H9 (cell line): ENCODE results near the gene CCNQ. TPM values are rescaled to one million over a fixed set of nuclear protein-coding genes. Genes with fewer than 3 reads are reported as not detected.

Experiments used
- DNase-seq: peaks from one replicate; pipeline ENCODE4 v3.0.0-alpha.2; 2017
- H2AFZ ChIP-seq: one replicate; pipeline ENCODE4 v1.6.1; 2013; ENCODE audit warnings: mild to moderate bottlenecking, low read length, control low read depth, moderate library complexity
- H2AK5ac ChIP-seq: 2 replicates; pipeline ENCODE4 v1.6.1; 2013; ENCODE audit warnings: low read length, control low read depth, mixed read lengths; ENCODE audit not compliant: insufficient read length
- H2BK120ac ChIP-seq: one replicate; pipeline ENCODE4 v1.6.1; 2013; ENCODE audit warnings: low read depth, mild to moderate bottlenecking, low read length, control low read depth, inconsistent platforms; ENCODE audit not compliant: poor library complexity, severe bottlenecking
- H2BK12ac ChIP-seq: 2 replicates; pipeline ENCODE4 v1.6.1; 2013; ENCODE audit warnings: low read length, control low read depth, mixed read lengths, low read depth; ENCODE audit not compliant: insufficient read length
- H2BK15ac ChIP-seq: 2 replicates; pipeline ENCODE4 v1.6.1; 2013; ENCODE audit warnings: low read depth, low read length, control low read depth
- H2BK20ac ChIP-seq: one replicate; pipeline ENCODE4 v1.6.1; 2013; ENCODE audit warnings: low read depth, mild to moderate bottlenecking, low read length, control low read depth, inconsistent platforms; ENCODE audit not compliant: poor library complexity, severe bottlenecking
- H2BK5ac ChIP-seq: 2 replicates; pipeline ENCODE4 v1.6.1; 2013; ENCODE audit warnings: low read length, control low read depth, mixed read lengths; ENCODE audit not compliant: insufficient read length
- H3K14ac ChIP-seq: 2 replicates; pipeline ENCODE4 v1.6.1; 2013; ENCODE audit warnings: low read length, control low read depth; ENCODE audit not compliant: insufficient read depth
- H3K18ac ChIP-seq: 2 replicates; pipeline ENCODE4 v1.6.1; 2013; ENCODE audit warnings: low read depth, mild to moderate bottlenecking, mixed read lengths, low read length, control low read depth; ENCODE audit not compliant: insufficient read length
- H3K23ac ChIP-seq: 2 replicates; pipeline ENCODE4 v1.6.1; 2013; ENCODE audit warnings: low read length, control low read depth, mixed read lengths, low read depth; ENCODE audit not compliant: insufficient read length
- H3K23me2 ChIP-seq: 2 replicates; pipeline ENCODE4 v1.6.1; 2013; ENCODE audit warnings: low read depth, mild to moderate bottlenecking, mixed read lengths, low read length, control low read depth; ENCODE audit not compliant: insufficient read length, poor library complexity, severe bottlenecking
- H3K27ac ChIP-seq: 2 replicates; pipeline ENCODE4 v1.5.1; 2013; ENCODE audit warnings: low read length, control low read depth, mixed read lengths, low read depth; ENCODE audit not compliant: insufficient read length
- H3K27me3 ChIP-seq: 2 replicates; pipeline ENCODE4 v1.6.1; 2013; ENCODE audit warnings: low read length, control low read depth, inconsistent platforms; ENCODE audit not compliant: insufficient read depth
- H3K4ac ChIP-seq: 2 replicates; pipeline ENCODE4 v1.6.1; 2013; ENCODE audit warnings: low read depth, mild to moderate bottlenecking, control low read depth, inconsistent platforms, low read length, moderate library complexity
- H3K4me1 ChIP-seq: 2 replicates; pipeline ENCODE4 v1.6.1; 2013; ENCODE audit warnings: low read length, control low read depth, inconsistent platforms; ENCODE audit not compliant: insufficient read depth
- H3K4me2 ChIP-seq: 2 replicates; pipeline ENCODE4 v1.6.1; 2013; ENCODE audit warnings: low read length, control low read depth, mixed read lengths; ENCODE audit not compliant: insufficient read length, insufficient read depth
- H3K56ac ChIP-seq: 2 replicates; pipeline ENCODE4 v1.6.1; 2013; ENCODE audit warnings: low read depth, mild to moderate bottlenecking, mixed read lengths, low read length, control low read depth; ENCODE audit not compliant: insufficient read length
- H3K79me1 ChIP-seq: 2 replicates; pipeline ENCODE4 v1.6.1; 2013; ENCODE audit warnings: low read depth, mild to moderate bottlenecking, moderate library complexity, low read length, control low read depth, inconsistent platforms; ENCODE audit not compliant: insufficient read depth, poor library complexity, severe bottlenecking
- H3K79me2 ChIP-seq: 2 replicates; pipeline ENCODE4 v1.6.1; 2013; ENCODE audit warnings: low read length, control low read depth, inconsistent platforms; ENCODE audit not compliant: insufficient read depth
- H3K9ac ChIP-seq: 2 replicates; pipeline ENCODE4 v1.6.1; 2013; ENCODE audit warnings: low read length, control low read depth, mixed read lengths; ENCODE audit not compliant: insufficient read length; ENCODE audit errors: extremely low read depth
- H3K9me3 ChIP-seq: one replicate; pipeline ENCODE4 v1.6.1; 2013; ENCODE audit warnings: low read depth, low read length, inconsistent platforms; ENCODE audit not compliant: control insufficient read depth
- H3T11ph ChIP-seq: one replicate; pipeline ENCODE4 v1.6.1; 2013; ENCODE audit warnings: mild to moderate bottlenecking, low read length, control low read depth, inconsistent platforms
- H4K20me1 ChIP-seq: one replicate; pipeline ENCODE4 v1.6.1; 2013; ENCODE audit not compliant: control insufficient read depth, insufficient read length, insufficient read depth
- H4K5ac ChIP-seq: 2 replicates; pipeline ENCODE4 v1.6.1; 2013; ENCODE audit warnings: low read depth, mild to moderate bottlenecking, mixed read lengths, low read length, control low read depth; ENCODE audit not compliant: insufficient read length
- H4K8ac ChIP-seq: replicated peaks from 2 replicates; pipeline ENCODE4 v1.6.1; 2013; ENCODE audit warnings: low read length, control low read depth, mixed read lengths, low read depth; ENCODE audit not compliant: insufficient read length
- H4K91ac ChIP-seq: 2 replicates; pipeline ENCODE4 v1.6.1; 2013; ENCODE audit warnings: low read depth, mild to moderate bottlenecking, moderate library complexity, mixed read lengths, low read length, control low read depth; ENCODE audit not compliant: insufficient read length
- H3K27ac Mint-ChIP-seq, 3 experiments: 2 replicates in 2 of 3; 3 replicates in 1 of 3; pipeline ENCODE4 v1.8.0; 2020 to 2021; ENCODE audit warnings: mixed read lengths in 3 of 3, mild to moderate bottlenecking in 1 of 3, moderate library complexity in 1 of 3
- H3K27me3 Mint-ChIP-seq: 2 replicates; pipeline ENCODE4 v1.8.0; 2021; ENCODE audit warnings: low read depth, mild to moderate bottlenecking, moderate library complexity, mixed read lengths
- H3K36me3 Mint-ChIP-seq, 3 experiments: 2 replicates in 2 of 3; 3 replicates in 1 of 3; pipeline ENCODE4 v1.8.0; 2020 to 2021; ENCODE audit warnings: low read depth in 3 of 3, mixed read lengths in 3 of 3; ENCODE audit not compliant: insufficient read depth in 1 of 3
- H3K4me1 Mint-ChIP-seq, 2 experiments: 2 replicates each; pipeline ENCODE4 v1.8.0; 2020; ENCODE audit warnings: mixed read lengths in 2 of 2
- H3K4me3 Mint-ChIP-seq, 2 experiments: 2 replicates in 1 of 2; 3 replicates in 1 of 2; pipeline ENCODE4 v1.8.0; 2020 to 2021; ENCODE audit warnings: mild to moderate bottlenecking in 2 of 2, mixed read lengths in 2 of 2, moderate library complexity in 1 of 2
- H3K9me3 Mint-ChIP-seq, 2 experiments: 2 replicates in 1 of 2; 3 replicates in 1 of 2; pipeline ENCODE4 v1.8.0; 2020; ENCODE audit warnings: mild to moderate bottlenecking in 2 of 2, mixed read lengths in 2 of 2, moderate library complexity in 1 of 2
- WGBS: extraction: QIAGEN DNeasy Blood & Tissue Kit; methylation state at CpG from one replicate; pipeline ENCODE4 v1.1.7; 2013; ENCODE audit warnings: missing lambda C conversion rate, low lambda C conversion rate, mixed read lengths; ENCODE audit not compliant: insufficient read length; ENCODE audit errors: extremely low coverage; 5-methylcytosine and 5-hydroxymethylcytosine counted together
- total RNA-seq: library from RNA; stranded (reverse); gene quantifications from 2 replicates; pipeline ENCODE4 v1.2.1, GENCODE V29; 2021
- TF ChIP-seq, protein P1 (sequence below): fragments of 200-600 bp; sonication (generic); conservative IDR thresholded peaks from 3 replicates; pipeline ENCODE4 v1.8.0; 2021; ENCODE audit warnings: antibody characterized with exemption, mild to moderate bottlenecking

CCNQ gene
- total RNA-seq, 1 experiment from 2014 or later: 18.4 TPM

DNA sequence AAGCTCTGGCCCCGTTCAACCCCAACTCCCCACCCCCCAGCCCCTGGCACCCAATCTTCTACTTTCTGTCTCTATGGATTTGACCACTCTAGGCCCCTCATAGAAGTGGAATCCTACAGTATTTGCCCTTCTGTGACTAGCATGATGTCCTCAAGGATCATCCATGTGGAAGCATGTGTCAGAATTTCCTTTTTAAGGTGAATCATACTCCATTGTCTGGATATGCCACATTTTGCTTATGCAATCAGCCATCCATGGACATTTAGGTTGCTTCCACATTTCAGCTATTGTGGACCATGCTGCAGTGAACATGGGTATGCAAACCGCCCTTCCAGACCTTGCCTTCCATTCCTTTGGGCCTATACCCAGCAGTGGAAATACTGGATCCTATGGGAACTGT, 15.5 kb downstream of the CCNQ start:
- no peak overlapping the region for H2AK5ac ChIP-seq
- H2AFZ ChIP-seq: no peak overlapping the region
- H4K5ac ChIP-seq: no peak overlapping the region
- peaks cover 23% of the 10 kb centered on the region for H3K27me3 Mint-ChIP-seq
- H3K23ac ChIP-seq: no peak overlapping the region
- WGBS: no CpG with 5 or more reads among the region's 2 CpGs
- H3K9me3 ChIP-seq: peaks cover 48% of the 10 kb centered on the region
- no peaks in the 10 kb centered on the region for H3K79me1 ChIP-seq
- H3K79me2 ChIP-seq: no peaks in the 10 kb centered on the region
- H2BK12ac ChIP-seq: no peak overlapping the region
- H2BK120ac ChIP-seq: no peak overlapping the region
- DNase-seq: no peak
- H4K20me1 ChIP-seq: no peaks in the 10 kb centered on the region
- H3K27ac Mint-ChIP-seq: no peak overlapping the region
- no peak overlapping the region for H3K27ac ChIP-seq
- no peak overlapping the region for H4K8ac ChIP-seq
- no peak overlapping the region for H3K4ac ChIP-seq
- H3K9me3 Mint-ChIP-seq: peaks cover 81 to 93% of the 10 kb centered on the region in 2 experiments
- peaks cover 12 to 17% (median 15%) of the 10 kb centered on the region in 3 experiments for H3K36me3 Mint-ChIP-seq
- no peak overlapping the region for H3T11ph ChIP-seq
- H3K9ac ChIP-seq: no peak overlapping the region
- H3K4me1 ChIP-seq: no peaks in the 10 kb centered on the region
- H3K56ac ChIP-seq: no peak overlapping the region
- H2BK20ac ChIP-seq: no peak overlapping the region
- no peak overlapping the region for H2BK5ac ChIP-seq
- no peak overlapping the region for H3K14ac ChIP-seq
- H3K27me3 ChIP-seq: no peaks in the 10 kb centered on the region; the same call in 1 of the 2 replicates
- H3K4me2 ChIP-seq: no peak overlapping the region
- TF ChIP-seq, protein P1, sequence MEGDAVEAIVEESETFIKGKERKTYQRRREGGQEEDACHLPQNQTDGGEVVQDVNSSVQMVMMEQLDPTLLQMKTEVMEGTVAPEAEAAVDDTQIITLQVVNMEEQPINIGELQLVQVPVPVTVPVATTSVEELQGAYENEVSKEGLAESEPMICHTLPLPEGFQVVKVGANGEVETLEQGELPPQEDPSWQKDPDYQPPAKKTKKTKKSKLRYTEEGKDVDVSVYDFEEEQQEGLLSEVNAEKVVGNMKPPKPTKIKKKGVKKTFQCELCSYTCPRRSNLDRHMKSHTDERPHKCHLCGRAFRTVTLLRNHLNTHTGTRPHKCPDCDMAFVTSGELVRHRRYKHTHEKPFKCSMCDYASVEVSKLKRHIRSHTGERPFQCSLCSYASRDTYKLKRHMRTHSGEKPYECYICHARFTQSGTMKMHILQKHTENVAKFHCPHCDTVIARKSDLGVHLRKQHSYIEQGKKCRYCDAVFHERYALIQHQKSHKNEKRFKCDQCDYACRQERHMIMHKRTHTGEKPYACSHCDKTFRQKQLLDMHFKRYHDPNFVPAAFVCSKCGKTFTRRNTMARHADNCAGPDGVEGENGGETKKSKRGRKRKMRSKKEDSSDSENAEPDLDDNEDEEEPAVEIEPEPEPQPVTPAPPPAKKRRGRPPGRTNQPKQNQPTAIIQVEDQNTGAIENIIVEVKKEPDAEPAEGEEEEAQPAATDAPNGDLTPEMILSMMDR: no peak
- H3K18ac ChIP-seq: no peak overlapping the region
- peaks cover 8 to 16% of the 10 kb centered on the region in 2 experiments for H3K4me1 Mint-ChIP-seq
- H4K91ac ChIP-seq: no peak overlapping the region
- H3K4me3 Mint-ChIP-seq: no peak overlapping the region
- no peak overlapping the region for H2BK15ac ChIP-seq
- H3K23me2 ChIP-seq: no peaks in the 10 kb centered on the region
